Retina (tissue), 1 donor: ENCODE measurements around the gene RABGAP1.

ENCODE experiments used
- DNase-seq: peaks from one replicate; pipeline ENCODE4 v3.0.0-alpha.2; 2016

RABGAP1 gene

DNA sequence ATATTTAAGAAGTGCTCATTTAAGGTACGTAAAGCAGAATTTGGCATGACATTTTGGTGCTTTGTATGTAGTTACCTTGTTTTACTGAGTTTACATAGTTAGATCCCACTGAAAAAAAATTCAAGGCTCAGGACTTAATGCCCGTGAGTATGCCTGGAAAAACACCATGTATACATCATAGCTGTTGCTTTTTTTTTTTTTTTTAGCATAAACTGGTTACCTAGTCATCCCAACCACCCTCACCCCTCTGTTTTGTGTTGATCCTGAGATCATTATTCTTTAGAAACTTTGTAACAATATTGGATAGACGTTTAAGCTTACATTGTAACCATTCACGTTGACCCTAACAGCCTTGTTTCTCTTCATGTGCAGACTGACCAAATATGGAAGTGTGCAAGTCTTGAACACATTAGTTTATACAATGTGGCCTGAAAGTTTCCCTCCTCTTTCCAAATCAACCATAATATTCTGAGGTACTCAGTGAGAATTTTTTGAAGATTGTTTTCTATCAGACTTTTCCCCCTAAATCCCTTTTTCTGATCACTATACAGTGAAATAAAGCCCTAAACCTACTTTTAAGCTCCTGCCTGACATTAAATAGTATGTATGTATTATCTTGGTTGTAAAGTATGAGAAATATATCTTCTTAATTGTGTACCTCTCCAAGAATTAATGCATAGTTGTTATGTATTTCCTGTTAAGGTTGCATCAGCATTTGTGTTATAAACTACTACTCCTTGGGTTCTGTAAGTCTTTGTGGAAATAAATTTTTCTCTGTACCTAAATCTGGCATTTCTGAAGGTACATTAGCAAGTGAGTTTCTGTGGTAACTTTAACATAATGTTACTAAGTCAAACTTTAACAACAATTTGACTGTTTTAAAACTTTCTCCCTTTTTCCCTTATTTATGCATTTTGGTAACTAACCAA is 4.4 kb downstream of the RABGAP1 start:
- DNase-seq = no peak

DNA sequence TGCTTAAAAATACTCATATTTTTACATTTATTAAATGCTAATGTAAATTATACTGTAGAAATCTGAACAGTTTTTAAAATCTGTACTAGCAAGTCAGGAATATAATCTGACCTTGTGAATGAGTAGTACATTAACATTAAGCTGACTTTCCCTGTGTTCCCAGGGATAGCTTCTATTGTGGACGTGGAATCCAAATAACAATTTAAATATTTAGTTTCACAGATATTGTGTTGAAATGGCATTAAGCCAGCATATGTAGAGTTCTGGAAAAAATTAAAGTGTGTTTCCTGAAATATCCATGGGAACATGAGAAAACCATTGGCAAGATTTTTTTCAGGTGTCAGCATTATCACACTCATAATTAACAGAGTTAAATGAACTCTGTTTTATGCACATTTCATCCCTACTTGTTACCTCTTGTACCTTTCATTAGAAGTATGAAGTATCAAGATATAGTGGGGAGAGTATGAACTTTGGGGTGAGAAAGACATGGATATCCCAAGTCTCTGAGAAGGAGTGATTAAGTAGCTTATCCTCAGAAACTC is 5.7 kb downstream of the RABGAP1 start:
- DNase-seq = no peak

DNA sequence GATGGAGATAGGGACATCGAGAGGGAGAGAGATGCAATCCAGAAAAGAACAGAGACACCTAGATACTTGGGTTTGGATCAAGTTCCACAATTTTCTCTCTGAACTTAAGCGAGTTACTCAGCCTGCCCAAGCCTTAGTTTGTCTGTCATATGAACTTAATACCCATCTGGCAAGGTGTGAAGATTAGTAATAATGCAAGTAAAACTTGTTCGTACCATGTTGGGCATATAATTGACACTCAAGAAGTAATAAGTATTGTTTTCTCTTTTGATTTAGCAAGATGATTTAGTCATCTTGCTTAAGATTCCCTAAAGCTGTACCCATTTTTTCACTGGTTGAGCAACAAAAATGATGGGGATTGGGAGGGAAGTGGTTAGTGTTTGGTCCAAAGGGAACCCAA is 7.5 kb downstream of the RABGAP1 start:
- DNase-seq = no peak

DNA sequence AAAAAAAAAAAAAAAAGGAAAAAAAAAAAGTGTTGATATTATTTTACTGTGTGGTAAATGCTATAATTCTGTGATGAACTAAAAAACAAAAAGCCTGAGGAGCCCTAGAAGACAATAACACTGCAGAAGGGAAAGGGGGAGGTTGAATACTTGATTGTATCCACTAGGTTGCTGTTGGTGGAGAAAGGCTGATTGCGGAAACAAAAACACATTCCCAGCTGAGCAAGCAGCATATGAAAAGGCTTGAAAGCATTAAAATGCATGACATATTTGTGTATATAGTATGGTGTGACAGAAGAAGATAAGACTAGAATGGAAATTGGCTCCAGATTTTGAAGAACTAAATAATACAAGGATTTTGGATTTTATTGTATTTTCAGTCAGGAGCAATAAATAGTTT is 8.9 kb downstream of the RABGAP1 start:
- no peak for DNase-seq

DNA sequence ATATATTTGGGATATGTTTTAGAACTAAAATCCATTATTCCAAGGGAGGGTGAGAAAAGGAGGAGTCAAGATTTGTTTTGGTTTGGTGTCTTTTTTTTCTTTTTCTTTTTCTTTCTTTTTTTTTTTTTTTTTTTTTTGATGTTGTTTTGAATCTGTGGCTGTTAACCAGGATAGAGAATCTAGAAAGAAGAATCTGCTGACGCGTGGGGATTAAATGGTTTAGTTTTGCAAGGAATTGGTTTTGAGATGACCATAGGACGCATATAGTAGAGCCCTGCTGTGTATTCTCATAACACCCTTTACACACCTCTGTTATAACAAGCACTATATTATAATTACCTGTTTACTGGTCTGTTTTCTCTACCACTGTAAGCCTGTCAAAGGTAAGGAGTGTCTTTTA is 9.4 kb downstream of the RABGAP1 start:
- DNase-seq = no peak

DNA sequence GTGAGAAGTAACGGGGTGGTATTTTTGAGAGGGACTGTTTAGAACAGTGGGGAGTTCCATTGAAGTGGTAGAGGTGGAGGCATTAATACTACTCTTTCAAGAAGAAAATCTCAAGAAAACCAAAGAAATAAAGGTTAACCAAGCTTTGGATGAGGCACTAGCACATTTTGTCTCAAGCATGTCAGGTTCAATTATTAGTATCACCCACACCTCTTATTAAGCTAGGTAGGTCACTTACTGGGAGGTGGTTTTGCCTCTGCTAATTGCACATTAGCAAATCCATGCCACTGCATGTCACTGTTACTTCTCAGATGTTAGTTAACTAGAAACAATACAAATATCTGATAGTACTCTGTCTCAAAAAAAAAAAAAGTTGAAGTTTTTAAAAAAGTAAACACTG is 10.2 kb downstream of the RABGAP1 start:
- no peak for DNase-seq

DNA sequence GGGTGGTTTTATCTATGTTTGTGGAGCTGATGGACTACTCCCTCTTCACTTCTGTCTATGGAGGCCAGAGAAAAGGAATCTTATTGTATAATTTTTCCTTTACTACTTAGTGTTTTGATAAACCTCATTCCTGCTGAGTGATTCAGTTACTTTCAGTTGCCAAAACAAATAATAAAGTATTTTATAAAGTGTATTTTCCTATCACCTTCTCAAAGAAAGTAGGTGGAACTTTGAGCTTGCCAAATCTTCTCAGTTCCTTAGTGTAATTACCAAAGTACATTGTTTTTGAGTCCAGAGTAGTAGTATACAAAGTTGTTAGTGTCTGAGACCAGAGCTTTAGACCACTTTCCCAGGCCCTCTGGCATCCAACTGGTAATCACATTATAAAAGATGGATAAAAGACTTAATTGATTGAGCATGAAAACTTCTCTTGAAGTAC is 13.5 kb downstream of the RABGAP1 start:
- DNase-seq = no peak

DNA sequence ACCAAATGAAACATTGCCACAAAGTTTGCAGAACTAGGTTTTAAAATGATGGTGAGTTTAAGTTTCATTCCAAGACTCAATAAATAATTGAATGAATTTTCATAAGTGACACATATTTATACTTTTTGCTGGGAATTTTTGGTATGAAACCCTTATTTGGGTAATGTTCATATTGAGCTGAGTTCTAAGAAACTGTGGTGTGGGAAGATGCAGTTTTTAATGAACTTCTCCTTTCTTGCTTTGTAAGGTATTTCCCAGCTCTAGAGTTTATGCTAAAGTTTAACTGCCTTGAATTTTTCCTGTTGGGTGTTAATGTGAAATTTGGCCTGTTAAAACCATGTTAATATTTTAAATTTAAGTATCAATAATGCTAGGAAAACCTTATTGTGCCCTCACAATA is 15.1 kb downstream of the RABGAP1 start:
- DNase-seq = no peak

DNA sequence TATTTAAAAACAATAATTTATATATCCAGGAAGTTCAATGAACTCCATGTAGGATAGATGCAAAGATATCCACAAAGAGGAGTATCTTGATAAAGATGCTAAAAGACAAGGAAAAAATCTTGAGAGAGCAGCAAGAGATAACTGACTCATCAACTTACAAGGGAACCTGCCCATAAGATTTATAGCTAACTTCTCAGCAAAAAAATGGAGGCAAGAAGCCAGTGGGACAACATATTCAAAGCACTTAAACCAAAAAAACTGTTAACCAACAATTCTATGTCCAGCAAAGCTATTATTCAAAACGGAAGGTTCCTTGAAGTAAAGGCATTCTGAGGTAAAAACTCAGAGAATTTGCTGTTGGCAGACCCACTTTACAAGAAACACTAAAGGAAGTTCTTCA is 20.3 kb downstream of the RABGAP1 start:
- DNase-seq = no peak

DNA sequence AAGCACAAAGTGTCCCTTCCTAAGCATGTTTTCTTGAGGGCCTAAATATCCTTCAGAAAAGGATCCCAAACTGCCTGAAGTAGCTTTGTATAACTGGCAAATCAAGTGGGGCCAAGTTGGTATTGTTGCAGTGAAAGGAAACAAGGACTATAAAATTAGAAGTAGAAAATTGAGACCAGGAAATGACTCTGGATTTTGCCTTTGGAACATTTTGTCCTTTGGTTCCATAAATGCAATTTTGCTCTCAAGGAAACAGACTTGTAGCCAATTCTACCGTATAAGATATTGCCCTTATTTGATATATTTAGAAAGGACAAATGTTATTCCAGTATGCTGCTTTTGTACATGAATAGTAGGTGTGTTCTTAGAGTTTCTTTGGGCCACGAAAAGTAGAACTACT is 34.4 kb downstream of the RABGAP1 start:
- DNase-seq = no peak

DNA sequence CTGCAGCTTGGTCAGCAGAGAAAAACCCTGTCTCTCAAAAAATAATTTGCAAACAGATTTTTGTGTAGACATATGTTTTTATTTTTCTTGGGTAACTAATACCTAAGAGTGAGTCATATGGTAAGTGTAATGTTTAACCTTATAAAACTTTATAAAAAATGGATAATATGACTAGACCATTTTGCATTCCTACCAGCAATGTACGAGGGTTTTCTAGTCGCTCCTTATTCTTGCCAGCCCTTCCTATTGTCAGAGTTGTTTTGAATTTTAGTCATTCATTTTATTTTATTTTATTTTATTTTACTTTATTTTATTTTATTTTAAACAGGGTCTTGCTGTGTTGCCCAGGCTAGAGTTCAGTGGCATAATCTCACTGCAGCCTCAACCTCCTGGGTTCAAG is 37.8 kb downstream of the RABGAP1 start:
- DNase-seq = no peak

DNA sequence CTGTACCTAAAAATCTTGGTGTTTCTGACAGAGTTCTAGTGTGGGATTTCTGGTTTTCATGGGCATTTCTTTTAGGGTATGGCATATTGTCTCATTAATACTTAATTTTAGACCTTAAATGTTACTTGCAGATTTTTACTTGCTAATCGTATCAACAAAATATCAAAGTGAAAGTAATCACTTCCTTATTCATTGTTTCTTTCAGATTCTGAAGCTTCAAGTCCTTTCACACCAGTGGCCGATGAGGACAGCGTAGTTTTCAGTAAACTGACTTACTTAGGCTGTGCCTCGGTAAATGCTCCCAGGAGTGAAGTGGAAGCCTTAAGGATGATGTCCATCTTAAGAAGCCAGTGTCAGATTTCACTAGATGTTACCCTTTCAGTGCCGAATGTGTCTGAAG is 45.2 kb downstream of the RABGAP1 start:
- DNase-seq = no peak

DNA sequence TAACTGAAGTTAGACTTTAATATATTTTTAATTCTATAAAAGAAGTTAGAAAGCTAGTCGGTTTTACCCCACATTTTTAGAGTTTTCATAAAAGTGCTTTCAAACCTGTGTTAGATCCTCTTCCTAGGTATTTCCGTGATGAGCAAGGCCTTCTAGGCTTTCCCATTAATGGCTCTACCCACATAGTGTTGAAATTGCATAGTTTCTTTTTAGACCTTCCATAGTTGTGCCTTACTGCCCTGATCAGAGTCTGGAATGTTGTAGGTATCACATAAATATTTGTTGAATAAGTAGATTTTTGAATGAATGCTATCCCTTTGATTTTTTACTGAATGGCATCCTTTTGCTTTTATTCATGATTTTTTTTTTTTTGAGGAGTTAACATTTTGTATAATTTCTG is 47.3 kb downstream of the RABGAP1 start:
- DNase-seq = no peak

DNA sequence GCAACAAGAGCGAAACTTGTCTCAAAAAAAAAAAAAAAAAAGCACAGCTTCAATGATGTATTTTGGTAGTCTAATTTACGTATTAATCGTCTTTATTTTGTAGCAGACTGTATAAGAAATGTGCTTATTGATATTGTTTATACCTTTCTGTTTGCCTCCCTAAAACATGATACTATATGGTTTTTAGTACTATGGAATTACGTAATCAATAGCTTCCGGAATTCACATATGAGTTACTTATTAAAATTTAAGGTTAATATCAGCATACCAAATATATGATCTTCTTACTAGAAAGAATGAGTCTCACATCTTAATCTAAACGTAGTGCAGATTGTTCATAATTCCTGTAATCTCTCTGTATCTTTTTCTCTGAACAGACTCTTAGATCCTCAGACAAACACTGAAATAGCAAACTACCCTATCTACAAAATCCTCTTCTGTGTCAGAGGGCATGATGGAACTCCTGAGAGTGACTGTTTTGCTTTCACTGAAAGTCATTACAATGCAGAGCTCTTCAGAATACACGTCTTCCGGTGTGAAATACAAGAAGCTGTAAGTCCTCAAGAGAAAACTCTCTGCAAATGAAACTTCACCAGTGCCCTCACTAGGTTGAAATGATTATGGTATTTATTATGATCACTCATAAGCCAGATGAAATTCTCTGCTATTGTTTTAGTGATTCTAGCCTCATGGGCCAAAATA is 48.3 kb downstream of the RABGAP1 start:
- DNase-seq = no peak

DNA sequence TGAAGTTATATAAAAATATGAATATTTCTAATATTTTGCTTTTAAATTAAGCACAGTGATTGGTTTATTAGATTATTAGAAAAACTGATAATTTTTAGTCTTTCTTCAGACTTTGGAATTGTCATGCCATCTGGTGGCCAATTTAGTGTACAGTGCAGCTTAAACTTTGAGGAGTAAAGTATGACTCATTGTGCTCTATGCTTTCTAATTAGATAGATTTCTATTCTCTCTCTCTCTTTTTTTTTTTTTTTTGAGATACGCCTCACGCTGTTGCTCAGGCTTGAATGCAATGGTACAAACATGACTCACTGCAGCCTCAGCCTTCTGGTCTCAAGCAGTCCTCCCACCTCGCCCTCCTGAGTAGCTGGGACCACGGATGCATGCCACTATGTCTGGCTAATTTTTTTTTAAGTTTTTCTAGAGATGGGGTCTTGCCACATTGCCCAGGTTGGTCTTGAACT is 50.6 kb downstream of the RABGAP1 start:
- no peak for DNase-seq

DNA sequence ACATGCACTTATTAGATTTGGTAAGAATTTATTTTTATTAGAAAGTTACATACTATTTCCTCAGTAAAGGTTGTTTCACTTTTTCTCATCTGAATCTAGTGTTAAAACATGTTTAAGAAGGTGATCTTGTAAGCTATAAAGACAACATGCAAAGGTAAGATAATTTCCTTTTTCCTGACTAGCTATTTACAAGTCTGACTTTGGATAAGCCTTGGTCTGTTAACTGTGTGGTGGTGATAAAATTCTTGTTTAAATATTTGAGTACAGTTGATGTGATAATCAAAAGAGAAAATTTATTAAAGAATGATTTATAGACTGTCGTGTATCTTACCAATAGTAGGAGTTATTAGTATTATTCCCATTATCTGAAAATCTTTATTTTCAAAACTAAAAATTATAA is 55.8 kb downstream of the RABGAP1 start:
- DNase-seq = no peak

DNA sequence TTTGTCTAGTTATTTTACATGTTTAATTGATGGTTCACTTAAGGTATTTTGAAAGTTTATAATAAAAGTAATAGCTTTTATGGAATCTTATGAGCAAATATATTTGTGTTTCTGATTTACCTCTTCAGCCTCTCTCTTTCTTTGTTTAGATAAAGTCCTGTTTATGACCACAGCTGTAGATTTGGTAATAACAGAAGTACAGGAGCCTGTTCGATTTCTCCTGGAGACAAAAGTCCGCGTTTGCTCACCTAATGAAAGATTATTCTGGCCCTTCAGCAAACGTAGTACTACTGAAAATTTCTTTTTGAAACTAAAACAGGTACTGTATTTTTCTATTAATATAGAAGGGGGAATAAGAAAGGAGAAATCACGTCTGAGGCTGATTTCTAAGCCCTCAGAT is 57.6 kb downstream of the RABGAP1 start:
- no peak for DNase-seq

DNA sequence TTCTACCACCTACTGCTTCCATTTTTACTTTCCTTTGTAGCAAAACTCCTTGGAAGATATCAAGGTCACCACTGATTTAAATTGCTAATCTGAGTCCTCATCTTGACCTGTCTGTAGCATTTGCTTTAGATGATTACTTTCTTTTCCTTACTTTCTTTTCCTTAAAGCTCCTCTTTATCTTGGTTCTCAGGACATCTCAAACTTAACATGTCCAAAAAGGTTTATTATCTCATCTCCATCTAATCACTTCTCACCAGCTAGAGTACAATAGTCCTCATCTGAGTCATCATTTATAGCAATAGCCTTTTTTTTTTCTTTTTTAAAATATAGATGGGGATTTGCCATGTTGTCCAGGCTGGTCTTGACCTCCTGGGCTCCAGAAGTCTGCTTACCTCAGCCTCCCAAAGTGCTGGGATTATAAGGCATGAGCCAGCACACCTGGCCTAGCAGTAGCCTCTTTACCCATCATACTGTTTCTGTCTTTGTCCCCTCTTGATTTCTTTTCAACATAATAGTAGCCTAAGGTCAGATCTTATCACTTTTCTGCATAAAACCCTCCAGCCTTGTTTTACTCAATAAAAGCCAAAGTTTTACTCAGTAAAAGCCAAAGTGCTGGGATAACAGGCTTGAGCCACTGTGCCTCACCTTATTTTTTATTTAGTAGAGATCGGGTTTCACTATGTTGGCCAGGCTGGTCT is 59.7 kb downstream of the RABGAP1 start:
- no peak for DNase-seq

DNA sequence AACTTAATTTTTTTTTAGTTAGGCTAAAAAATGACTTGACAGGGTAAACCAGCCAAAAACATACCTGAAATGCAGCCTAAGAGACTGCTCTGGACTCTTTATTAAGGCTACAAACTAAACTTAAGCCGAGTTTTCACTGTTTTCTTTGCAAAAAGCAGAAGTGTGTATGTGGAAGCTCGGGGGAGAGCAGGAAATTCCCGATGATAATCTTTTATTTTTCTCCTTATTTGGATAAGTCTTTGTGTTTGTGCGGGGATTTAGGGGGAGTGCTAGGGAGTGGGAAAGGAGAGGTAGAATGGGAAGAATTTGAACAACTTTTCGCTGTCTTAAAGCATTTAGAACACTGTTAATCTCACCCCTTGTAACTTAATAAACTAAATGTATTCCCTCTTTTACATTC is 61.9 kb downstream of the RABGAP1 start:
- DNase-seq = no peak

DNA sequence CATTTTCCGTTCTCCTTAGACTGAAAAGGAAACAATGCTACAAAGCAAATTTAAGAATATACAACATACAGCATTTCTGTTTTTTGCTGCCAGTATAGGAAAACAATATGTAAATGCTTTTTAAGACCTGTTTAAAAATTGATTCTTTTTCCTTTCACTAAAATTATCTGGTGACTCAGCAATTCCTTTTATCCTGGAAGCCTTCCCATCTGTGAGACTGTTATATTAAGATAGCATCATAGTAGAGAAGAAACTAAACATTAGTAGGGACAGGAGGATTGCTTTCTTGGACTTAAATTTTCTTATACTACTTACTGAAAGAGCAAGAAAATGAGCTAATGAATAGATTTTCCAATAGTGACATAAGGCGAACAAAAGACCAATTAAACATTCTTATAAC is 62.6 kb downstream of the RABGAP1 start:
- no peak for DNase-seq

DNA sequence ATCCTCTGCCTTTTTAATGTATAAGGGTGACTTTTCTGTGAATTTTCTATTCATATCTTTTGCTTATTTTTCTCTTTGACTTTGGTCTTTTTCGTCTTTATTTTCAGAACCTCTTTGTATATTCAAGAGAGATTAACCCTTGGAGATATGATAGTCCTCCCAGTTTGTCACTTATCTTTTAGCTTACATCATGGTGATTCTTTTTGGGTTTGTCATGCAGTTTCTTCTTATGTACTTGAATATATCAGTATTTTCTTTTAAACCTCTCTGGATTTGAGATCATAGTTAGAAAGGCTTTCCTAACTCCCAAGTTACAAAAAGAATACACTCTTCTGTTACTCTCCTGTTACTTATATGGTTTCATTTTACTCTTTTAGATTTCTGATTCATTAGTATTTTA is 65.1 kb downstream of the RABGAP1 start:
- DNase-seq = no peak

DNA sequence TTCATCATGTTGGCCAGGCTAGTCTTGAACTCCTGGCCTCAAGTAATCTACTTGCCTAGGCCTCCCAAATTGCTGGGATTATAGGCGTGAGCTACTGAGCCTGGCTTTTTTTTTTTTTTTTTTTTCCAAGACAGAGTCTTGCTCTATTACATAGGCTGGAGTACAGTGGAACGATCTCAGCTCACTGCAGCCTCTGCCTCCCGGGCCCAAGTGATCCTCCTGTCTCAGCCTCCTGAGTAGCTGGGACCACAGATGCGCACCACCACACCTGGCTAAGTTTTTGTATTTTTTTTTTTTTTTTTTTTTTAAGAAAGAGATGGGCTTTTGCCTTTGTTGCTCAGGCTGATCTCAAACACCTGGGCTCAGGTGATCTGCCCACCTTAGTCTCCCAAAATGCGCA is 66.4 kb downstream of the RABGAP1 start:
- DNase-seq = no peak

DNA sequence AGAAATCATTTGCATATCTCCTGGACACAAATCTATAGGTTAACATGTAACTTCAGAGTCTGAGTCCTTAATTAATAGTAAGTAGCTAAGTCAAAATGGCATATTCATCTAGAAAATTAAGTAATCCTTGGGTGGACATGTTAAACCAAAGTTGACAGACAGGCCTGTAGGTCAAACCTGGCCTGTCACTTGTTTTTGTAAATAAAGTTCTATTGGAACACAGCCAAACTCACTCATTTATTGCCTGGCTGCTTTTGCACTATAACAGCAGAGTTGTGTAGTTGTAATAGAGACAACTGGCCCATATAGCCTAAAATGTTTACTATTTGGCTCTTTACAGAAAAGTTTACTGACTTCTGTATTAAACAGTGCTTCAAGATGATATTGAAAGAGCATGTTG is 68.1 kb downstream of the RABGAP1 start:
- peak; percentile 23 for DNase-seq
